CMK (cell line): ENCODE data around the gene GRK5.
"Not testable (repeated sequence)": the region's sequence is repeated elsewhere in the genome, so short reads cannot be mapped to it uniquely, and the experiment has no call there.

Source experiments
- DNase-seq: peaks from one replicate; pipeline ENCODE4 v3.0.0-alpha.2; 2010; ENCODE audit warnings: low read depth

The GRK5 gene

GRCh38 chr10:119207366-119207666 is at the start of gene GRK5:
TSS of gene GRK5 (plus strand) at chr10:119207571. CDS start at chr10:119207918, 347 bp downstream.
- peak; percentile 71 for DNase-seq

GRCh38 chr10:119159332-119159731 is 48.0 kb upstream of the GRK5 start:
- DNase-seq, result no peak

- DNase-seq, result no peak
Observed at GRCh38 chr10:119161680-119162451, 45.5 kb upstream of the GRK5 start.

- no peak for DNase-seq
Observed at GRCh38 chr10:119162452-119163092, 44.8 kb upstream of the GRK5 start.

GRCh38 chr10:119165171-119166117 is 41.9 kb upstream of the GRK5 start, which contains the start of gene SFXN4:
TSS of gene SFXN4 (minus strand) at chr10:119165714. CDS start at chr10:119165647, 67 bp downstream.
- peak; percentile 58 for DNase-seq

- DNase-seq, result no peak
Observed at GRCh38 chr10:119166118-119166500, 41.3 kb upstream of the GRK5 start.

- DNase-seq, result no peak
Observed at GRCh38 chr10:119166564-119166963, 40.8 kb upstream of the GRK5 start.

GRCh38 chr10:119167041-119167440 is 40.3 kb upstream of the GRK5 start:
- no peak for DNase-seq

GRCh38 chr10:119174109-119174508 is 33.3 kb upstream of the GRK5 start:
- no peak for DNase-seq

- DNase-seq, result no peak
Observed at GRCh38 chr10:119176166-119176565, 31.2 kb upstream of the GRK5 start.

- no peak for DNase-seq
Observed at GRCh38 chr10:119177708-119178371, 29.5 kb upstream of the GRK5 start.

- peak; percentile 71 for DNase-seq
Observed at GRCh38 chr10:119178372-119179119, 28.8 kb upstream of the GRK5 start, which contains the start of gene PRDX3. TSS of gene PRDX3 (minus strand) at chr10:119178812. CDS start at chr10:119178790, 22 bp downstream.

- DNase-seq, result not testable (repeated sequence)
Observed at GRCh38 chr10:119180850-119181400, 26.4 kb upstream of the GRK5 start.

- no peak for DNase-seq
Observed at GRCh38 chr10:119183664-119184412, 23.5 kb upstream of the GRK5 start.

GRCh38 chr10:119189811-119190282 is 17.5 kb upstream of the GRK5 start:
- peak; percentile 43 for DNase-seq

- DNase-seq, result no peak
Observed at GRCh38 chr10:119190353-119190752, 17.0 kb upstream of the GRK5 start.

GRCh38 chr10:119190954-119191785 is 16.2 kb upstream of the GRK5 start:
- DNase-seq, result no peak

GRCh38 chr10:119191881-119192280 is 15.5 kb upstream of the GRK5 start:
- no peak for DNase-seq

- no peak for DNase-seq
Observed at GRCh38 chr10:119197921-119198320, 9.4 kb upstream of the GRK5 start.
